ACHN (cell line): ENCODE data around the gene PARD3B.

Source experiments
- DNase-seq: peaks from one replicate; pipeline ENCODE4 v3.0.0-alpha.2; 2015
- in situ Hi-C: cut with HindIII; loops from 2 replicates; pipeline ENCODE4 v1.10.0; 2017; ENCODE audit warnings: low sequenced_read_pairs, low pct_ligation_motif_present, low pct_unique_long_range_greater_than_20kb

Gene PARD3B

DNA sequence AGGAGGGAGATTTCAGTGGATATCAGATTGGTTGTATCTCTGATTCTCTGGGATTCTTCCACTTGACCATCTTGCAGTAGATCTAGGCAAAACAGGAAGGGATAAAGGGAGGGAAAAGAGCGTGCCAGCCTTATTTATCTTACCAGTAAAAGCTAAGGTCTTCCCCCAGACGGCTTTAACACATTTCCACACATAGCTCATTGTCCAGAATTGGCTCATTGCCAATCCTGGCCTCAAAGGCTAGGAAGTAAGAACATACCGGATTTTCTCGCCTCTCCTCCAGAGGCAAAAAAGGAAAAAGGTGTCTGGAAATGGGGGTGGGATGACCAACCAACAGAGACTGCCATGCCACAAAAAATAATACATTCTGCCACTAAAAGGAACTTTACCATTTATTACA is 725.4 kb downstream of the PARD3B start:
- DNase-seq, result no peak
- in situ Hi-C loops, result no loop called here

DNA sequence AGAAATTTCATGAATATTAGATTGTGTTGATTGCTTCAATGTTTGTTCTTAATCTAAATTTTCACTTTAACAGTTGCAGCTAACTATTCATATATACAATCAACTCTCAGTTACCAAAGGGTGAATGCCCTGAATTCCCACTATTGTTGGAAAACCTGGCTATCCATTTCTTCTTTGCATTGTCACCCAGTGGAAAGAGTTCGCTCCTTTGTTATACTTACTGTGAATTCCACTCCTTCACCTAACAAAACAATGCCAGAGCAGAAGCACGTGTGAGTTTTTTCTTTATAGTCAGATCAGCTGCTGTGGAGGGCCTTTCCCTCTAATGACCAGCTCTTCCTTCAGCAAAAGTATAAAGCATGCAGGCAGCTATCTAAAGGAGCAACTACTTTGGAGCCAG is 727.9 kb downstream of the PARD3B start:
- DNase-seq, result no peak
- in situ Hi-C loops, result no loop called here

DNA sequence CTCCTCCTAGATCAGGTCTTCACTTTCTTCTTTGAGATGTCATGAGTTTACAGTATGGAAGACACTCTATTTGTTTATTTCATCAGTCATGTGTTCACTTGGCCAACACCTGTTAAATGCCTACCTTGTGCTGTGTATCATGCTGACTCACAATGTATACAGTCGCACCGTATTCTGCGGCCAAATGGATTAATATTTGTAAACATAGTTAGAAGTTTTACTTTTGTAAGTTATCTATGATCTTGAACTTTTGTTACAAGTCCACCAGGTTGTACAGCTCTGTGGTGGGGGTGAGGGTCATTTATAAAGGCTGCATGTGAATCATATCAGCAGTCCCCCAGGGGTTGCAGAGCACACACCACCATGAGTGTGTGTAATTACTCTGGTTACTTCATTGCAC is 728.4 kb downstream of the PARD3B start:
- in situ Hi-C loops, result no loop called here

DNA sequence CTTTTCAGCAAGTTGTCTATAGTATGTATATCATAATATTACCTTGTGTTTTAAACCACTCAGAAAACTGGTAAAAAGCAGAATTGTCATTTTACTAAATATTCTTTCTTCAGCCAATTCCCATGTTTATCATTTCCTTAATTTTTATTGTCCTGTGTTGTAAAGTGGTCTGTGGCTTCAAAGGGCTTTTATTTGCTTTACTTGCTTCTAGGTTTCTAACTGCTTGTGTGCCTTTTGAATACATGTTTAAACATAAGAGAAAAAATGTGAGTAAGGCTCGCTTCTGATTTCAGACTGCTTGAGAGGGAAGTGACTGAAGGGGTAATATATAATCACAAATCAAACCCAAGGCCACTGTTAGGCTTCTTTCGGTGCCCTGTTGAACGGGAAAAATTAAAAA is 729.5 kb downstream of the PARD3B start:
- no peak for DNase-seq
- in situ Hi-C loops, result no loop called here

More for the DNA sequence above, 728.4 kb downstream of the PARD3B start:
- DNase-seq, result no peak

DNA sequence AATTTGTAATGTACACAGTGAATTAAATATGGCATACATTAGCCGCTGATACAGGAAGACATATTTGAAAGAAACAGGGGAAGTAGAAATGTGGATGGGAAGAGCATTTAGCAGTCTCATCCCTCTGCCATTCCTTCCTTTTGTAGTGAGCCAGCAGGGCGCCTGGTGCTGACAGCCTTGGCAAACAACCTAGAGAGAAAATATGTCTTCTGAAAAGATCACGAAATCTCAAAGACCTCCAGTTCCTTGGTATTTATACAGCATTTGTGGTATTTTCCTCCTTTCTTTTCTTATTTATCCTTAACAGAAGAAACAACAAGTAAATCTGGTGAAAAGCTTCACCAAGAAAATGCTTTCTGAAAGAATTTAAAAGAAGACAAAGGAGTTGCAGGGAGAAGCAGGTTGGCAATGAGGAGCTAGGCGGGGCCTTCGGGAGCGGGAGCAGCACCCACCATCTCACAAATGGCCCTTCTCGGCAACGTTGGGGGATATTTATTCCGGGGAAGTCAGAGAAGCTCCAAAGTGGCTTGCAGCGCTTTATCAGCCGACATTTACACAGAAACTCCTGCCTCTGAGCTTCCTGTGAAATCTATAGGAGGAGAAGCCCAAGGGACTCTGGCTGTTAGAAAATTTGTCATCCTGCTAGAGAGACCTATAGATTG is 731.0 kb downstream of the PARD3B start:
- DNase-seq, result no peak
- in situ Hi-C loops, result no loop called here

DNA sequence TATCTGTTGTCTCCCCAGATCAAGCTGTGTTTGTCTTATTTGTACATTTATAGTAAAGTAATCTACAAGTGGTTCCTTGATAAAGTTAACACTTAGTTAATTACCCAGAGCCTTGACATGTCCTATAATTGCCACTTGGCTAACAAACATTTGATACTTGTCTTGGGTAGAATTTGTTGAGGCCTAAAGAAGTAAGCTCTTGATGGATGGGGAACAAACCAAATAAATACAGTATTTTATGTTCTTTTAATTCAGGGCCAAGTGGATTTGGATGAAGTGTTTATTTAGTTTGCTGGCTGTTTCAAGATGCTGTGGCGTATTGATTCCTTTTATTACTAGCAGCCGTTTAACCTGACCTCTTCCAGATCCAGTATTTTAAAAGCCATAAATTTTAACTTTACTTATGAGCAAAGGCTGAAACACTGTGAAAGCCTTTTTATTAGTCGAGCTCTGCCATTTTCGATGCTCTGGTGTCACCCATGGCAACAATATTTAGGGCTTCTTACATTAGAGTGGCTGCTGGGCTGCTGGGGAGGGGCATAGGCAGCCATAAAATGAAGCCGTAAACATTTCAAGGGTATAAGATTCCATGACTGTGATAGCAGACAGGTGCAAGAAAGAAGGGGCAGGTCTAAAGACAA is 735.4 kb downstream of the PARD3B start:
- in situ Hi-C loops, result no loop called here
- DNase-seq, result no peak

DNA sequence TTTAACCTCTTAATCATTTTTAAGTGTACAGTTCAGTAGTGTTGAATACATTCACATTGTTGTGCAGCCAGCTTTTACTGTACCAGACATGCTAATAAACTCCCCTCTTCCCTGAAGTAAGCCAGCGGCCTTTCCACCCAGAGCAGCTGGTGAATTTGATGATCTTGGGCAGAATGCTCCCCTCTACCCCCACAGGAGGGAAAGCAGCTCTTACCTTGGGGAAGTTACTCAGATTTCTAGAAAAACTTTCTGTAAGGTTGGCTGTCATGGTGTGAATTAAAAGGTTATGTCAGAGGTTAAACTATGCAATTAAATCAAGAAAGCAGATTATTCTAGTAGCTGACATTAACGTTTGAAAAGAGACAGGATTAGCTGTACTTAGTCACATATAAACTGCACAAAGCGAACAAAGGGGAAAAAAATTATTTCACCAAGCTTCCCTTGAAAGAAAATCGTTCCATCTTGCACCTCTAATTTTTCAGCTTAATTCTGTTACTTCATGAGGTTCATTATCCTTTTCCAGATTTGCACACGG is 738.5 kb downstream of the PARD3B start:
- DNase-seq, result no peak
- in situ Hi-C loops, result no loop called here

DNA sequence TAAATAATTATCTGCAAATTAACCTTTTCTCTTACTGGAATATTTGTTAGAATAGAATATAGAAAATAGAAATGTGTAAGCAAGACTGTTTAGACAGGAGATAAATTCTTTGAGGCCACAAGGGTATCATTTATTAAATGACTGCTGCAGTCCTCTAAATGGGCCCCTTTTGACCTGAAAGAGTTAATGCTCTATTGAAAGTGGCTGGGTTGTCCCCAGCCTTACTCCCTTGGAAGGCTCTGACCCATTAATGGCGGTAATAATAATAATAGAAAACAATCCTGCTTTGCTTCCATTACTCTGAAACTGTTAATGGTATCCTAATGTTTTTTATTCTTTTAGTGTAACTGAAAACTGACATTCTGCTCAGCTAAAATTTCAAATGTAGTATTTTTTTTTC is 739.1 kb downstream of the PARD3B start:
- in situ Hi-C loops, result no loop called here
- DNase-seq, result no peak

DNA sequence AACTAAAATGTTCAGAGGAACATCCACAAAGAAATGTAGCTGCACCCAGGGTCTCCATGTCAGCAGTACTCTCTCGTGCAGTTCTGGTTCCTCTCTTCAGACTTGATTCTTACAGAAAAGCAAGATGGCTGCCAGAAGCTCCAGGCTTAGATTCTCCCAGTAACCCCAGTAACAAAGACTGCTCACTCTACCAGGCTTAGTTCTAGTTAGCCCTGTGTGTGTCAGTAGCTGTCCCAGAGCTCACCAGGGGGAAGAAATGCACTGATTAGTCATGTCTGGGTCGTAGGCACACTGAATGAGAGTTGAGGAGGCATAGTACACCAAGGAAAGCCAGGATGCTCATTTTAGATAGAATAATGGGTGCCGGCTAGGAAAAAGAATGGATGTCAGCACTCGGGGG is 742.0 kb downstream of the PARD3B start:
- no peak for DNase-seq

DNA sequence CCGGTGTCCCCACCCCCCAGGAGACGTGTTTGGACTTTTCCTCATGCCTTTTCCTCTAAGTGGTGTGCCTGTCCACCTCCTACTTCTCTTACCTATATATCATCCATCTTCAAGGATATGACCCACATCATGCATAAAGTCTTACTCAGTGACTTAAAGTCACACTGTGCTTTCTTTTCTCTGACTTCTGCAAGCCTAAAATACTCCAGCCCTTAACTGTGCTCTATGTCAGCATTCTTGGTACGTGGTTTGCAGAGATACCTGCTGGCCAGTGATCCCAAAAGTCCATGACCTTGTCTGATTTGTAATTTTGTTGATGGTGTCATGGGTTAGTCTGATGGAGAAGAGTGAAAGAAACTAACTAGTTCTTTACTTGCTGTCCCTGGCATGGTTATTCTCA is 743.4 kb downstream of the PARD3B start:
- in situ Hi-C loops, result no loop called here
- no peak for DNase-seq

More for the DNA sequence above, 742.0 kb downstream of the PARD3B start:
- in situ Hi-C loops, result no loop called here

DNA sequence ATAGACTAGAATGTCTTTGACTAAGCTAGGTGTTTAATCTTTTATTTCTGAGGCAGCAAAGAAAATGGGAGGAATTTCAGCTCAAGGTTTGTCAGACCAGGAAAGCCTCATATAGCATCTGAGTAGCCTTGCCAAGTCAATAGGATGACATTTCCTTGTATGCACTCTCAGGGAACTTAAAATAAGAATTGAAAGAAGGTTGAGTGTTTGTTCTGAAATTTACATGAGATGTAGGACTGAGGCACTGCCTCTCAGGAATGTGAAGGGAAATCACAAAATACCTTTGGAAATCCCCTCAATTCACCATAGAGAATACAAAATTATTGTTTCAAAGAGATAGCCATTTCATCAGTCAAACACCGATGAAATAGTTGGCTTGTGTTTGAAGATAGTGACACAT is 745.0 kb downstream of the PARD3B start:
- in situ Hi-C loops, result no loop called here
- no peak for DNase-seq

DNA sequence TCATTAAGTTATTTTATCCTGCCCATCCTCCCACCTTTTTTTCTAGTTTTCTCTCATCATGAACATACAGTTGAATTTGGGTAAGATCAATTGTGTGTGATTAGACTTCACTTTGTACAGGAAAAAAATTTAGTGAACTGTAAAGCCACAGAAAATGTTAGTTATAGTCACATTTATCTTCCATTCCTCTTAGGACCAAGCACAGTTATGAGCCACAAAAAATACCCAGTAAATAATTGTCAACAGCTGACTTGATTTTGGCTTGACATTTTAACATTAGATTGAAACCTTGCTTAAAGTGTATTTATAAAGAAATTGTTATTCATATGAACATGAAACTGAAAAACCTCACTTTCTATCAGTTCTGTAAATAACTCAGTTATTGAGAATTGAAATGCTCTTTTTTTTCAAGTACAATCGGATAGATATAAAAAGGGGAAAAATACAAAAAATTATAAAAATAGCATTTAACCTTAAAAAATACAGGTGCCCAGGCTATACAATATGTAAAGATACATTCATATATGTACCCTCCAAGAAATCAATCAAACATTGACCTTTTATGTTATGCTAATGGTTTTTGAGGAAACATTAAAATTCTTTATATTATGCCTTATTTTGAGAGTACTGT is 747.5 kb downstream of the PARD3B start:
- DNase-seq, result no peak
- in situ Hi-C loops, result no loop called here

DNA sequence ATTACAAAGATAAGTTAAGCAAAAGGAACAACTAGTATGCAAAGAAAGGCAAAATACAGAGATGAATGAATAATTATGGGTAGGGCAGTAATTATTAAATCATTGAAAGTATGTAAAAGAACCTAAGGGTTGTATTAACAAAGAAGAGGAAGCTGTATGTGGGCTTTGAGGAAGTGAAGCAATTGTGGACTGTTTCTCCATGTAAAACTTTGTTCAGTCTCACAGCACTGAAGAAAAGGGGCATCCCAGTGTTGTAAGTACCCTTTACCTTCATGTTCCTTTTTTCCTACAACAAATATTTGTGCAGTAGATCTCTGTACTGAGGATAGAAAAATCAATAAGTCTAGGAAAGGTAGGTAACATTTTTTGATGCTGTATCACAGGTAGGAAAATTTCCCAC is 748.3 kb downstream of the PARD3B start:
- no peak for DNase-seq
- in situ Hi-C loops, result no loop called here

DNA sequence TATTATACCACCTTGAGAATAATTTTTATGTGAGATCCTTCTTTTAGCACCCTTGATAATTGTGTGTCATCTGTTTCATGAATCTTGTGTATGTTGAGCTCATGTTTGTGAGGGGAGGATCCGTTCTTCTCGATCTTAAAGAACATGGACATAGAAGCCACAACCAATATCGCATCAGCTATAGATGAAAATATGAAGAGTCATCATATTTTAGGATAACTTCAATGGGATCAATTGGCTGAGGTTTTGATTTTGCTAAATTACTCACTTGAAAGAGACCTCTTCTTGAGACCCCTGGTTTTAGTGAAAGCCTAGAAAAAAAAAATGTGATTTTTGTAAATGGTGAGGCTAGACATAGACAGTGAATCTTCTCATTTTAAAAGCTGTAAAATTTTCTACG is 751.7 kb downstream of the PARD3B start:
- no peak for DNase-seq
- in situ Hi-C loops, result no loop called here

DNA sequence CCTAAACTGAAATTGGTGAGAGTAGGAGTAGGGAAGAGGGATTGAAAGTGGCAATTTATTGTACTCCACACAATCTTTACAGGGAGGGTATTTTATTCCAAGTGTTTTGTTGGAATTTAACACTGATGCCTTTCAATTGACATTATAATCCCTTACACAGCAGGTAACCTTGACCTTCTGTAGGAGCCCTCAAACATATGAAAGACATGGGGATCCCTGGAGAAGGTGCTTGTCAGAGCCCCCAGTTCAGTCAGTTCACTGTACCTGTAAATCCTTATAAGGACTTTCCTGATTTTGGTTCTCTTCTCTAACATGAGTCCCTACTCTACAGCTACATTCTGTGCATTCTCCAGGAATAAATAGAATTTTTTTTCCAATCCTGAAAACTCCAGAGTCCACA is 752.1 kb downstream of the PARD3B start:
- DNase-seq, result no peak
- in situ Hi-C loops, result no loop called here

DNA sequence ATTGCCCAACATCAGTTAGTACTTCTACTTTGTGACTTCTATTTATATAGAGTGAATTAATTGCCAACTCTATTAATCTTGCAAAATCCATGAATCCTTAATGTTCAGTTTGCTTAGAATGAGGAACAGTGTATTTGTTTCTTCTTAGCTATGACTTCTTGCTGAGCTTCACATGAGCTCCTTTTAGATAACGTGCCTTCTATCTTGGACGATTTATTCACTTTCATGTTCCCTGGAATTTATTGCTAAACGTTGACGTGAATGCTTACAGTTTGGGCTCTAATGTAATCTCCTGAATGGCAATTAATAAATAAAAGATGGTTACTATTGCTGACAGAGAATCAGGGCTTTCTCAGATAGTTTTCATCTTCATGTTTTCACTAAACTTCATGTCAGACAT is 752.6 kb downstream of the PARD3B start:
- DNase-seq, result no peak
- in situ Hi-C loops, result no loop called here

DNA sequence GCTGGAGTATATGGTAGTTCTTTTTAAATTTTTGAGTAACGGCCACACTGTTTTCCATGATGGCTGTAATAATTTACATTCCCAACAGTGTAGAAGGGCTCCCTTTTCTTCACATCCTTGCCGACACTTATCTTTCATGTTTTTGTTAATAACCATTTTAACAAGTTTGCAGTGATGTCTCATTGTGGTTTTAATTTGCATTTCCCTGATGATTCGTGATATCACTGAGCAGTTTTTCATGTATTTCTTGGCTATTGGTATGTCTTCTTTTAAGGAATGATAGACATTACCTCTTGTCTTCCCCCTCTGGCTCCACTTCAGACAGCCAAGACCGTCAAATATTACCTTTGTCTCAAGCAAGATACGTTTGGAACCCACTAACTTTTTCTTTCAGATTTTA is 765.9 kb downstream of the PARD3B start:
- in situ Hi-C loops, result no loop called here
- no peak for DNase-seq

DNA sequence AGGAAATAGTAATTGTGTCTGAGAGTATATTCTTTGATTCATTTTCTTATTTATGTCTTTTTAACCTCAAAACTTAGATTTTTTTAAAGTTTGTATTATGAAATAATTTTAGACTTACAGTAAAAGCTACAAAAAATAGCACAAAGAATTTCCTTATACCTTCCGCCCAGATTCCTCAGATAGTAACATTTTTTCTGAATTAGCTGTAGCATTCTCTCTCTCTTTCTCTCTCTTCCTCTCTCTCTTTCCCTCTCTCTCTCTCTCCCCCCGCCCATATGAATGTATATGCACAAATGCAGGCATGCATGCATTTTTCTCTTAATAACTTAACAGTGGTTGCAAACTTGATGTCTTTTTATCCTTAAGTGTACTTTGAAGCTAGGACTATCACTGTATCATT is 776.0 kb downstream of the PARD3B start:
- DNase-seq, result no peak

DNA sequence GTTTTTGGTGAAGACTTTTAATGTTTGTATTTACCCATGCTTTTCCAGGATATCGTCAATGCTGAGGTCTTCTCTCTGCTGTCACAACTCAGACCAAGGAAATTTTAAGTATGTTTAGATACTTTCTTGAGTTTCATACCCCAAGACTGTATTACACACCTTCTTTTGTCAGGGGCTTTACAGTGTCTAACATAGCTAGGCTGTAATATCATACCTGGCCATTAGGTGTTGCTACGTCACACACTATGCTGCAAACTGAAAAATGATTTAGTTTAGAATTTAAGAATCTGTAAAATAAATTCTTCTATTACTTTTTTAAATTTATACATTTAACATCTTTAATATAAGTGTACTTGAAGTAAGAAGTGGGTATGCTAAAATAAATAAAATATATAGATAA is 778.7 kb downstream of the PARD3B start:
- DNase-seq, result no peak
- in situ Hi-C loops, result no loop called here

More for the DNA sequence above, 776.0 kb downstream of the PARD3B start:
- in situ Hi-C loops, result no loop called here

DNA sequence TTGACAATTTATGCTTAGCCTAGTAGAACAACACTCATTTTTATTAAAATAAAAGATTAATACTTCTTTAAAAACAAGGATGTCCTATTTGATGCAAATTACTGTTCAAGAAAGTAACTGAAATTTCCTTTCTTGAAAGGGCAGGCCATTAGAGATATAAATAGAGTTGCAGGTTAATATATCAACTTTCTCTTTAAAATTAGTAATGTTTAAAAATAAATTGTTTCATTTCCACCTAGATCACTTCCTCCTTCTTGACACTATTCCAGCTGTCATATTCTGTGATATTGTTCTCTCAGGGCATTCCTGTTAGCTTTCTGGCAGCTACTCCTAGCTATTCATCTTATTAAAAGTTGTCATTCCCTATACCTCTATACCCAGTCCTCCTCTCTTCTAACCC is 779.1 kb downstream of the PARD3B start:
- no peak for DNase-seq
- in situ Hi-C loops, result no loop called here
